Calu3 (cell line): ENCODE measurements around the gene CDH22. TPM values are rescaled to one million over a fixed set of nuclear protein-coding genes. Genes with fewer than 3 reads are reported as not detected.

Experiments
- BruUV-seq: library from RNA; stranded (reverse); fragments of 400-500 nt; replicated peaks from 2 replicates; lab custom pipeline; 2021; lab: Mats Ljungman, UMichigan
- CTCF ChIA-PET: fragments of 300-600 bp; sonication (Branson Sonifier 250); formaldehyde crosslinking; loops from one replicate; lab custom pipeline; 2022; ENCODE audit warnings: antibody characterized with exemption; lab: Charles Lee
- DNase-seq: peaks from one replicate; pipeline ENCODE4 v3.0.0; 2022
- H3K27ac Mint-ChIP-seq: one replicate; pipeline ENCODE4 v1.8.0; 2022; ENCODE audit warnings: mixed read lengths; ENCODE audit not compliant: unreplicated experiment
- H3K27me3 Mint-ChIP-seq: one replicate; pipeline ENCODE4 v1.8.0; 2022; ENCODE audit warnings: mixed read lengths; ENCODE audit not compliant: unreplicated experiment
- H3K36me3 Mint-ChIP-seq: one replicate; pipeline ENCODE4 v1.8.0; 2022; ENCODE audit warnings: mild to moderate bottlenecking, moderate library complexity, mixed read lengths; ENCODE audit not compliant: insufficient read depth, unreplicated experiment
- H3K4me1 Mint-ChIP-seq: one replicate; pipeline ENCODE4 v1.8.0; 2022; ENCODE audit warnings: mild to moderate bottlenecking, low read depth, mixed read lengths; ENCODE audit not compliant: unreplicated experiment
- H3K4me3 Mint-ChIP-seq: one replicate; pipeline ENCODE4 v1.8.0; 2022; ENCODE audit warnings: mild to moderate bottlenecking, low read depth, moderate library complexity, mixed read lengths; ENCODE audit not compliant: unreplicated experiment
- H3K9me3 Mint-ChIP-seq: one replicate; pipeline ENCODE4 v1.8.0; 2022; ENCODE audit warnings: low read depth, mixed read lengths; ENCODE audit not compliant: unreplicated experiment
- CTCF ChIP-seq: fragments of 200-600 bp; IDR thresholded peaks from one replicate; pipeline ENCODE4 v1.8.0; 2022; ENCODE audit warnings: antibody characterized with exemption; ENCODE audit not compliant: unreplicated experiment
- intact Hi-C: fragments of 100-400 bp; cut with micrococcal nuclease; formaldehyde crosslinking; loops from one replicate; pipeline ENCODE4 v1.10.0; 2022; ENCODE audit not compliant: unreplicated experiment
- total RNA-seq: library from RNA; stranded (reverse); gene quantifications from 2 replicates; pipeline ENCODE4 v1.2.3, GENCODE V29; 2022

Gene CDH22
- total RNA-seq, 1 experiment from 2014 or later = not detected

- Mint-ChIP-seq H3K27me3 (peaks cover 42% of the 10 kb centered on the region), H3K4me1 (no peaks in the 10 kb centered on the region), H3K9me3 (peaks cover 2% of the 10 kb centered on the region), H3K27ac (no peak overlapping the region), H3K4me3 (no peak overlapping the region), H3K36me3 (no peaks in the 10 kb centered on the region)
- intact Hi-C loops = no loop called here
- CTCF ChIA-PET = no interaction called here
- no TSS peak for BruUV-seq
- TF ChIP-seq CTCF = no peak
- no peak for DNase-seq
Observed at GRCh38 chr20:46275091-46275490, 33.2 kb downstream of the CDH22 start.

- CTCF ChIA-PET = interaction anchor here (0.6 to 0.7 kb wide), 3 partner anchors 10 to 139 kb away, joined by 3 to 5 read pairs (median 3); no protein-coding TSS in a partner anchor
- no TSS peak for BruUV-seq
- Mint-ChIP-seq H3K9me3 (peaks cover 2% of the 10 kb centered on the region), H3K36me3 (no peaks in the 10 kb centered on the region), H3K4me1 (no peaks in the 10 kb centered on the region), H3K27ac (no peak overlapping the region), H3K4me3 (no peak overlapping the region), H3K27me3 (peaks cover 56% of the 10 kb centered on the region)
- no peak for DNase-seq
- no peak for TF ChIP-seq CTCF
- intact Hi-C loops = no loop called here
Observed at GRCh38 chr20:46273717-46274116, 34.6 kb downstream of the CDH22 start.

GRCh38 chr20:46272389-46273047 is 35.8 kb downstream of the CDH22 start:
- DNase-seq = no peak
- TF ChIP-seq CTCF = no peak
- Mint-ChIP-seq H3K9me3 (peaks cover 2% of the 10 kb centered on the region), H3K27ac (no peak overlapping the region), H3K4me3 (no peak overlapping the region), H3K27me3 (peaks cover 60% of the 10 kb centered on the region), H3K4me1 (no peaks in the 10 kb centered on the region), H3K36me3 (no peaks in the 10 kb centered on the region)
- intact Hi-C loops = no loop called here
- no TSS peak for BruUV-seq
- CTCF ChIA-PET = no interaction called here

- peaks cover 71% of the 10 kb centered on the region for H3K27me3 Mint-ChIP-seq
- no peak for TF ChIP-seq CTCF
Observed at GRCh38 chr20:46270977-46271744, 37.1 kb downstream of the CDH22 start.

More at GRCh38 chr20:46270977-46271744, 37.1 kb downstream of the CDH22 start:
- Mint-ChIP-seq H3K27ac (no peak overlapping the region), H3K4me3 (no peak overlapping the region), H3K9me3 (peaks cover 2% of the 10 kb centered on the region), H3K36me3 (no peaks in the 10 kb centered on the region), H3K4me1 (no peaks in the 10 kb centered on the region)
- BruUV-seq = no TSS peak
- CTCF ChIA-PET = interaction anchor here (0.5 to 0.7 kb wide), 3 partner anchors 31 to 75 kb away, joined by 3 to 7 read pairs (median 3); no protein-coding TSS in a partner anchor
- intact Hi-C loops = no loop called here
- DNase-seq = no peak
